Loucy (cell line): ENCODE results near the gene USP31.

ENCODE experiments used
- H2AFZ ChIP-seq: fragments of 200-600 bp; sonication (generic); 2 replicates; pipeline ENCODE4 v1.6.0; 2016; ENCODE audit warnings: antibody characterized with exemption, mild to moderate bottlenecking, low read length, moderate library complexity
- H3F3A ChIP-seq: fragments of 200-600 bp; 2 replicates; pipeline ENCODE4 v1.6.0; 2016; ENCODE audit warnings: antibody characterized with exemption, low read depth, mild to moderate bottlenecking
- H3K27me3 ChIP-seq: fragments of 200-600 bp; sonication (generic); 2 replicates; pipeline ENCODE4 v1.6.1; 2014; ENCODE audit warnings: low read length, mild to moderate bottlenecking; ENCODE audit not compliant: insufficient read depth, poor library complexity, severe bottlenecking
- H3K36me3 ChIP-seq: fragments of 200-600 bp; sonication (generic); 2 replicates; pipeline ENCODE4 v1.6.1; 2016; ENCODE audit warnings: low read length; ENCODE audit not compliant: insufficient read depth
- H3K4me1 ChIP-seq: fragments of 200-600 bp; sonication (generic); 2 replicates; pipeline ENCODE4 v1.5.1; 2014; ENCODE audit warnings: low read length, mild to moderate bottlenecking; ENCODE audit not compliant: insufficient read depth, poor library complexity, severe bottlenecking
- H3K4me2 ChIP-seq: fragments of 200-600 bp; sonication (generic); 2 replicates; pipeline ENCODE4 v1.6.0; 2014; ENCODE audit warnings: antibody characterized with exemption, low read length, low read depth, mild to moderate bottlenecking; ENCODE audit not compliant: poor library complexity, severe bottlenecking
- H3K4me3 ChIP-seq: fragments of 200-600 bp; sonication (generic); 2 replicates; pipeline ENCODE4 v1.5.1; 2014; ENCODE audit warnings: low read length, mild to moderate bottlenecking, mixed read lengths; ENCODE audit not compliant: poor library complexity, severe bottlenecking
- H3K79me2 ChIP-seq: fragments of 200-600 bp; sonication (generic); 2 replicates; pipeline ENCODE4 v1.6.1; 2014; ENCODE audit warnings: low read length; ENCODE audit not compliant: insufficient read depth
- H3K9ac ChIP-seq: fragments of 200-600 bp; sonication (generic); 2 replicates; pipeline ENCODE4 v1.6.0; 2014; ENCODE audit warnings: mild to moderate bottlenecking, low read depth, low read length, moderate library complexity; ENCODE audit not compliant: poor library complexity, severe bottlenecking
- H3K9me2 ChIP-seq: fragments of 200-600 bp; sonication (generic); replicated peaks from 2 replicates; pipeline ENCODE4 v1.6.1; 2016; ENCODE audit warnings: low read depth, low read length, mixed read lengths
- H3K9me3 ChIP-seq: fragments of 200-600 bp; sonication (generic); 2 replicates; pipeline ENCODE4 v1.6.1; 2014; ENCODE audit warnings: mild to moderate bottlenecking, antibody characterized with exemption, low read length, low read depth; ENCODE audit not compliant: insufficient read depth
- H4K20me1 ChIP-seq: fragments of 200-600 bp; sonication (generic); 2 replicates; pipeline ENCODE4 v1.6.0; 2014; ENCODE audit warnings: antibody characterized with exemption, low read length, mild to moderate bottlenecking; ENCODE audit not compliant: insufficient read depth, poor library complexity, severe bottlenecking
- CTCF ChIP-seq: fragments of 200-600 bp; sonication (generic); conservative IDR thresholded peaks from 2 replicates; pipeline ENCODE4 v1.5.1; 2014; ENCODE audit warnings: mild to moderate bottlenecking, antibody characterized with exemption, low read length
- EZH2phosphoT487 ChIP-seq: fragments of 200-600 bp; IDR thresholded peaks from 2 replicates; pipeline ENCODE4 v1.6.1; 2018; ENCODE audit warnings: antibody characterized with exemption, mild to moderate bottlenecking, moderate library complexity, borderline replicate concordance

Gene USP31

GRCh38 chr16:23172994-23173393 lies 23.7 kb upstream of the USP31 start:
- Histone ChIP-seq H3K4me1 (no peaks in the 10 kb centered on the region), H3K36me3 (no peaks in the 10 kb centered on the region), H3K79me2 (no peaks in the 10 kb centered on the region), H3K4me2 (no peak overlapping the region), H3K4me3 (no peak overlapping the region), H3F3A (no peaks in the 10 kb centered on the region), H3K9me2 (no peaks in the 10 kb centered on the region), H3K9me3 (no peaks in the 10 kb centered on the region), H3K27me3 (no peaks in the 10 kb centered on the region), H2AFZ (no peak overlapping the region), H4K20me1 (no peaks in the 10 kb centered on the region), H3K9ac (no peak overlapping the region)
- TF ChIP-seq CTCF (no peak), EZH2phosphoT487 (no peak)

GRCh38 chr16:23172583-23172982 lies 23.3 kb upstream of the USP31 start:
- no peak overlapping the region for H2AFZ ChIP-seq
- H3K79me2 ChIP-seq, result no peaks in the 10 kb centered on the region
- H4K20me1 ChIP-seq, result no peaks in the 10 kb centered on the region
- no peaks in the 10 kb centered on the region for H3K27me3 ChIP-seq
- H3K4me3 ChIP-seq, result no peak overlapping the region
- H3K36me3 ChIP-seq, result no peaks in the 10 kb centered on the region
- no peaks in the 10 kb centered on the region for H3K9me3 ChIP-seq
- no peaks in the 10 kb centered on the region for H3F3A ChIP-seq
- TF ChIP-seq EZH2phosphoT487, result no peak
- H3K9me2 ChIP-seq, result no peaks in the 10 kb centered on the region
- H3K4me2 ChIP-seq, result no peak overlapping the region
- no peaks in the 10 kb centered on the region for H3K4me1 ChIP-seq
- no peak overlapping the region for H3K9ac ChIP-seq

- TF ChIP-seq CTCF (no peak), EZH2phosphoT487 (no peak)
- H3K9me2 ChIP-seq, result no peaks in the 10 kb centered on the region
These were observed 15.5 kb upstream of the USP31 start for GRCh38 chr16:23164736-23165135.

GRCh38 chr16:23163921-23164320 lies 14.7 kb upstream of the USP31 start:
- H3K79me2 ChIP-seq, result no peaks in the 10 kb centered on the region
- TF ChIP-seq CTCF (no peak), EZH2phosphoT487 (no peak)
- H3K27me3 ChIP-seq, result no peaks in the 10 kb centered on the region
- no peak overlapping the region for H3K4me2 ChIP-seq
- H3K9me3 ChIP-seq, result no peaks in the 10 kb centered on the region
- H3K36me3 ChIP-seq, result no peaks in the 10 kb centered on the region
- H3K4me1 ChIP-seq, result no peaks in the 10 kb centered on the region
- H4K20me1 ChIP-seq, result no peaks in the 10 kb centered on the region
- no peak overlapping the region for H3K9ac ChIP-seq
- H3K4me3 ChIP-seq, result no peak overlapping the region
- no peak overlapping the region for H2AFZ ChIP-seq
- no peaks in the 10 kb centered on the region for H3F3A ChIP-seq
- no peaks in the 10 kb centered on the region for H3K9me2 ChIP-seq

More at GRCh38 chr16:23164736-23165135, 15.5 kb upstream of the USP31 start:
- H3K4me1 ChIP-seq, result no peaks in the 10 kb centered on the region
- H2AFZ ChIP-seq, result no peak overlapping the region
- H3F3A ChIP-seq, result no peaks in the 10 kb centered on the region
- no peaks in the 10 kb centered on the region for H3K79me2 ChIP-seq
- H3K4me2 ChIP-seq, result no peak overlapping the region
- no peaks in the 10 kb centered on the region for H3K9me3 ChIP-seq
- no peaks in the 10 kb centered on the region for H3K27me3 ChIP-seq
- H4K20me1 ChIP-seq, result no peaks in the 10 kb centered on the region
- no peak overlapping the region for H3K9ac ChIP-seq
- no peaks in the 10 kb centered on the region for H3K36me3 ChIP-seq
- no peak overlapping the region for H3K4me3 ChIP-seq
